DOHH2 (cell line): ENCODE data around the gene DOCK1.

Experiments used
- EZH2phosphoT487 ChIP-seq: fragments of 200-600 bp; sonication (generic); IDR thresholded peaks from 2 replicates; pipeline ENCODE4 v1.6.1; 2017; ENCODE audit warnings: borderline replicate concordance, mild to moderate bottlenecking, antibody characterized with exemption, low read length, moderate library complexity, mixed read lengths
- TF ChIP-seq, protein P1 (sequence below): fragments of 200-600 bp; sonication (generic); IDR thresholded peaks from one replicate; pipeline ENCODE4 v1.5.1; 2014; ENCODE audit warnings: antibody characterized with exemption, mild to moderate bottlenecking, low read depth, low read length; ENCODE audit not compliant: poor library complexity, severe bottlenecking

DNA sequence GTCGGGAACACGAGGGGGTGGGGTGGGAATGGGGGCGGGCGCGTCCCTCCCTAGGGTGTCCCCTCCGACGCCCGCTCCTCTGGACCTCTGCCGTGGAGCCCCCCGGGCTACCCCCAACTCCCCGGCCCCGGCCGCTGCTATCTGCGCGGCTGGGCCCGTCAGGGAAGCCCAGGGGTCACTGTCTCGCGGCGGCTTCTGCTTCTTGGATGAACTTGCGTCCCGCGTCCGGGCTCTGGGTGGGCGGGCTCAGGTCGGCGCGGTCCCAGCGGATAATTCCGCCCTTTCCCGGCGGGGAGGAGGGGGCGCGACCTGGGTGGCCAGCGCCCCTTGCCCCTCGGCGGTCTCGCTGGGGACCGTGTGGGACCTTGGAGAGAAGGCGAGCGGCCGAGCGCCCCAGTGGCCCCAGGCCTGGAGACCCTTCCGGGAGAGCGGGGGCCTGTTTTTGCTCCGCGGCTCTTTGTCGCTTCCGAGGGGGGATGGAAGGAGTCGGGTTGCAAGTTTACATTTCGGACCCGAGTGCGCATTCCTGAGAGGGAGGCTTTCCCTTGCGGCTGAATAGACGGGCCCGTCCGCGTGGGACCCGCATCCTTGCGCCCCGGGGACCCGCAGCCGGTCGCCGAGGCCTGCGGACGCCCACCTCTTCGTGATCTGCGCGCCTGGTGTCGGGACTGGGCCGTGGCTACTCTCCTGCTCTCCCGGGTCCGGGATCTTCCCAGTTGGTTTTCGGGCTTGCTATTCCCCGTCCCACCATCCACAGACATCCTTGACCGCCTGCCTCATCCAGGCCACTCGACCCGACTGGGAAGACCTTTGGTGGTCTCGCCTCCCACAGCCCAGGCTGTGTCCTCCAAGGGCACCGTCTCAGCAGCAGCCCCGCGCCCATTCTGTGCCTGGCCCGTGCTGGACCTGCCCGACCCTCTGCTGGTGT is 812 bp downstream of the DOCK1 start:
- TF ChIP-seq, protein P1, sequence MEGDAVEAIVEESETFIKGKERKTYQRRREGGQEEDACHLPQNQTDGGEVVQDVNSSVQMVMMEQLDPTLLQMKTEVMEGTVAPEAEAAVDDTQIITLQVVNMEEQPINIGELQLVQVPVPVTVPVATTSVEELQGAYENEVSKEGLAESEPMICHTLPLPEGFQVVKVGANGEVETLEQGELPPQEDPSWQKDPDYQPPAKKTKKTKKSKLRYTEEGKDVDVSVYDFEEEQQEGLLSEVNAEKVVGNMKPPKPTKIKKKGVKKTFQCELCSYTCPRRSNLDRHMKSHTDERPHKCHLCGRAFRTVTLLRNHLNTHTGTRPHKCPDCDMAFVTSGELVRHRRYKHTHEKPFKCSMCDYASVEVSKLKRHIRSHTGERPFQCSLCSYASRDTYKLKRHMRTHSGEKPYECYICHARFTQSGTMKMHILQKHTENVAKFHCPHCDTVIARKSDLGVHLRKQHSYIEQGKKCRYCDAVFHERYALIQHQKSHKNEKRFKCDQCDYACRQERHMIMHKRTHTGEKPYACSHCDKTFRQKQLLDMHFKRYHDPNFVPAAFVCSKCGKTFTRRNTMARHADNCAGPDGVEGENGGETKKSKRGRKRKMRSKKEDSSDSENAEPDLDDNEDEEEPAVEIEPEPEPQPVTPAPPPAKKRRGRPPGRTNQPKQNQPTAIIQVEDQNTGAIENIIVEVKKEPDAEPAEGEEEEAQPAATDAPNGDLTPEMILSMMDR, result no peak
- TF ChIP-seq EZH2phosphoT487, result no peak
